ENCODE results near the gene ANGEL1. TPM values are rescaled to one million over a fixed set of nuclear protein-coding genes. Genes with fewer than 3 reads are reported as not detected.

Gene ANGEL1
- total and polyA plus RNA-seq, 2 of the 13 experiments (the other 11 are each of a cell fraction or from before 2014, with no cell fraction given), result 14.3 to 20.1 TPM

DNA sequence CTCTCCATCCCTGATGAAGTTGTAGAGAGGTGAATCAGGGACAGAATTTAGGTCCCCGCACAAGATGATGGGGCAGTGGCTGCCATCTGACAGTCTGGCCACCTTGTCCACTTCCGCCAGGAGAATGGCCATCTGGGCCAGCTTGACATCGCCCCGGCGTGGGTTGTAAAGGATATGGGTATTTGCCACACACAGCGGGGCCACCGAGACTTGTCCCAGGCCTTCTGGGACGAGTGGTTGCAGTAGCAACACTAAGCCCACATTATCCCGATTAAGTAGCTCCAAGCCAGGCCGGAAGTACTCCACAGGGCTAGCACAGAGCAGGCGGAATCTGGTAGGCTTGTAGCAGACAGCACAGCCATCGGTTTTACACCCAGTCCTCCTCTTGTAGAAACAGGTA lies 6.2 kb downstream of the ANGEL1 start:
- Histone ChIP-seq H3K9me3 (ENCODE audit: low read length) (no peaks in the 10 kb centered on the region), H3K4me3 (replicated peaks in 1 of 3; ENCODE audit: insufficient read depth in 1 of 3, low read depth in 2 of 3, low read length in 3 of 3) (no peak overlapping the region), H3K27me3 (ENCODE audit: control insufficient read depth in 1 of 2, insufficient read depth in 2 of 2, low read length in 2 of 2) (no peaks in the 10 kb centered on the region), H3K4me2 (ENCODE audit: low read depth, low read length) (no peak overlapping the region), H3K36me3 (replicated peaks in 1 of 2; ENCODE audit: control insufficient read depth in 1 of 2, insufficient read depth in 2 of 2, low read length in 2 of 2) (peaks cover 8 to 61% of the 10 kb centered on the region in 2 experiments; a peak in 4 of 5 replicates), H2AFZ (ENCODE audit: low read length) (no peak overlapping the region), H4K20me1 (ENCODE audit: insufficient read depth, low read length) (no peaks in the 10 kb centered on the region), H3K27ac (ENCODE audit: extremely low read length, insufficient read depth, low read length) (no peak overlapping the region), H3K4me1 (ENCODE audit: insufficient read depth, low read length) (peaks cover 12% of the 10 kb centered on the region), H3K79me2 (ENCODE audit: insufficient read depth, low read length) (peaks cover under 1% of the 10 kb centered on the region), H3K9ac (ENCODE audit: insufficient read depth, low read depth, low read length) (no peak overlapping the region)
- no peak for ATAC-seq
- WGBS (ENCODE audit: low lambda C conversion rate), result 93% methylated on average over 3 of the region's 12 CpGs
- intact Hi-C loops (cut with micrococcal nuclease; ENCODE audit: unreplicated experiment), result no loop called here
- BruUV-seq (replicated peaks), result no TSS peak
- FAIRE-seq, result no peak
- DNase-seq (ENCODE audit: low spot score), result no peak
- ChIA-PET POLR2A (interaction anchor here (0.5 to 1.0 kb wide), 3 partner anchors 9 to 1504 kb away, joined by 3 to 5 read pairs (median 3); no protein-coding TSS in a partner anchor), CTCF (ENCODE audit: low intra/inter-chr PET ratio, low total read pairs) (no interaction called here)
- in situ Hi-C loops (cut with HindIII; ENCODE audit: extremely low pct_ligation_motif_present, low pct_unique_long_range_greater_than_20kb), result no loop called here
- TF ChIP-seq, protein P1, sequence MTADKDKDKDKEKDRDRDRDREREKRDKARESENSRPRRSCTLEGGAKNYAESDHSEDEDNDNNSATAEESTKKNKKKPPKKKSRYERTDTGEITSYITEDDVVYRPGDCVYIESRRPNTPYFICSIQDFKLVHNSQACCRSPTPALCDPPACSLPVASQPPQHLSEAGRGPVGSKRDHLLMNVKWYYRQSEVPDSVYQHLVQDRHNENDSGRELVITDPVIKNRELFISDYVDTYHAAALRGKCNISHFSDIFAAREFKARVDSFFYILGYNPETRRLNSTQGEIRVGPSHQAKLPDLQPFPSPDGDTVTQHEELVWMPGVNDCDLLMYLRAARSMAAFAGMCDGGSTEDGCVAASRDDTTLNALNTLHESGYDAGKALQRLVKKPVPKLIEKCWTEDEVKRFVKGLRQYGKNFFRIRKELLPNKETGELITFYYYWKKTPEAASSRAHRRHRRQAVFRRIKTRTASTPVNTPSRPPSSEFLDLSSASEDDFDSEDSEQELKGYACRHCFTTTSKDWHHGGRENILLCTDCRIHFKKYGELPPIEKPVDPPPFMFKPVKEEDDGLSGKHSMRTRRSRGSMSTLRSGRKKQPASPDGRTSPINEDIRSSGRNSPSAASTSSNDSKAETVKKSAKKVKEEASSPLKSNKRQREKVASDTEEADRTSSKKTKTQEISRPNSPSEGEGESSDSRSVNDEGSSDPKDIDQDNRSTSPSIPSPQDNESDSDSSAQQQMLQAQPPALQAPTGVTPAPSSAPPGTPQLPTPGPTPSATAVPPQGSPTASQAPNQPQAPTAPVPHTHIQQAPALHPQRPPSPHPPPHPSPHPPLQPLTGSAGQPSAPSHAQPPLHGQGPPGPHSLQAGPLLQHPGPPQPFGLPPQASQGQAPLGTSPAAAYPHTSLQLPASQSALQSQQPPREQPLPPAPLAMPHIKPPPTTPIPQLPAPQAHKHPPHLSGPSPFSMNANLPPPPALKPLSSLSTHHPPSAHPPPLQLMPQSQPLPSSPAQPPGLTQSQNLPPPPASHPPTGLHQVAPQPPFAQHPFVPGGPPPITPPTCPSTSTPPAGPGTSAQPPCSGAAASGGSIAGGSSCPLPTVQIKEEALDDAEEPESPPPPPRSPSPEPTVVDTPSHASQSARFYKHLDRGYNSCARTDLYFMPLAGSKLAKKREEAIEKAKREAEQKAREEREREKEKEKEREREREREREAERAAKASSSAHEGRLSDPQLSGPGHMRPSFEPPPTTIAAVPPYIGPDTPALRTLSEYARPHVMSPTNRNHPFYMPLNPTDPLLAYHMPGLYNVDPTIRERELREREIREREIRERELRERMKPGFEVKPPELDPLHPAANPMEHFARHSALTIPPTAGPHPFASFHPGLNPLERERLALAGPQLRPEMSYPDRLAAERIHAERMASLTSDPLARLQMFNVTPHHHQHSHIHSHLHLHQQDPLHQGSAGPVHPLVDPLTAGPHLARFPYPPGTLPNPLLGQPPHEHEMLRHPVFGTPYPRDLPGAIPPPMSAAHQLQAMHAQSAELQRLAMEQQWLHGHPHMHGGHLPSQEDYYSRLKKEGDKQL (CRISPR knock-in tag; IDR thresholded peaks at IDR 0.05; ENCODE audit: low read depth), result no peak
- TF ChIP-seq, protein P2, sequence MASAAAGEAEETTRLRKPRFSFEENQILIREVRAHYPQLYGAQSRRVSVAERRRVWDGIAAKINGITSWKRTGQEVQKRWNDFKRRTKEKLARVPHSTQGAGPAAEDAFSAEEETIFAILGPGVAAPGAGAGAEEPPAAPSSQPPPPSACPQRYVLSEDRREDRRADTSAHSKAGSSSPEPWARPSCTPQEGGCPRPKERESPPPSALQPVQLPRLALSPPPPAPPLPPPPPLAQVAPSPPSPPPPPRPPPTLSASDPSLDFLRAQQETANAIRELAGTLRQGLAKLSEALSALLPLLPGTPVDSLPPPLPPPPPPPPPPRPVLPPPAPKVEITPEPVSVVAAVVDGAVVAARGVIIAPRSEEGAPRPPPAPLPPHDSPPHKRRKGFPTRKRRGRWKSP (CRISPR knock-in tag; IDR thresholded peaks at IDR 0.05), result no peak
- no peak for TF ChIP-seq JUND (CRISPR knock-in tag; IDR thresholded peaks at IDR 0.05)
- TF ChIP-seq ZSCAN21 (CRISPR knock-in tag; IDR thresholded peaks at IDR 0.05; ENCODE audit: borderline replicate concordance), result no peak
- TF ChIP-seq ZNF460 (CRISPR knock-in tag; IDR thresholded peaks at IDR 0.05; ENCODE audit: borderline replicate concordance), result no peak
- TF ChIP-seq HOXA9 (CRISPR knock-in tag; IDR thresholded peaks at IDR 0.05; ENCODE audit: borderline replicate concordance), result no peak
- TF ChIP-seq FOXK1 (CRISPR knock-in tag; IDR thresholded peaks at IDR 0.05; ENCODE audit: borderline replicate concordance, low read depth), result no peak
- TF ChIP-seq, protein P3, sequence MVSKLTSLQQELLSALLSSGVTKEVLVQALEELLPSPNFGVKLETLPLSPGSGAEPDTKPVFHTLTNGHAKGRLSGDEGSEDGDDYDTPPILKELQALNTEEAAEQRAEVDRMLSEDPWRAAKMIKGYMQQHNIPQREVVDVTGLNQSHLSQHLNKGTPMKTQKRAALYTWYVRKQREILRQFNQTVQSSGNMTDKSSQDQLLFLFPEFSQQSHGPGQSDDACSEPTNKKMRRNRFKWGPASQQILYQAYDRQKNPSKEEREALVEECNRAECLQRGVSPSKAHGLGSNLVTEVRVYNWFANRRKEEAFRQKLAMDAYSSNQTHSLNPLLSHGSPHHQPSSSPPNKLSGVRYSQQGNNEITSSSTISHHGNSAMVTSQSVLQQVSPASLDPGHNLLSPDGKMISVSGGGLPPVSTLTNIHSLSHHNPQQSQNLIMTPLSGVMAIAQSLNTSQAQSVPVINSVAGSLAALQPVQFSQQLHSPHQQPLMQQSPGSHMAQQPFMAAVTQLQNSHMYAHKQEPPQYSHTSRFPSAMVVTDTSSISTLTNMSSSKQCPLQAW (CRISPR knock-in tag; IDR thresholded peaks at IDR 0.05), result no peak
- no peak for TF ChIP-seq ZNF589 (CRISPR knock-in tag; conservative IDR thresholded peaks at IDR 0.05)
- TF ChIP-seq, protein P4, sequence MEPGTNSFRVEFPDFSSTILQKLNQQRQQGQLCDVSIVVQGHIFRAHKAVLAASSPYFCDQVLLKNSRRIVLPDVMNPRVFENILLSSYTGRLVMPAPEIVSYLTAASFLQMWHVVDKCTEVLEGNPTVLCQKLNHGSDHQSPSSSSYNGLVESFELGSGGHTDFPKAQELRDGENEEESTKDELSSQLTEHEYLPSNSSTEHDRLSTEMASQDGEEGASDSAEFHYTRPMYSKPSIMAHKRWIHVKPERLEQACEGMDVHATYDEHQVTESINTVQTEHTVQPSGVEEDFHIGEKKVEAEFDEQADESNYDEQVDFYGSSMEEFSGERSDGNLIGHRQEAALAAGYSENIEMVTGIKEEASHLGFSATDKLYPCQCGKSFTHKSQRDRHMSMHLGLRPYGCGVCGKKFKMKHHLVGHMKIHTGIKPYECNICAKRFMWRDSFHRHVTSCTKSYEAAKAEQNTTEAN (CRISPR knock-in tag; conservative IDR thresholded peaks at IDR 0.05), result no peak
- no peak for TF ChIP-seq ESRRA (CRISPR knock-in tag; IDR thresholded peaks at IDR 0.05; ENCODE audit: low read depth)
- TF ChIP-seq TCF12 (IDR thresholded peaks at IDR 0.05), result no peak
- no peak for TF ChIP-seq TCF12 (CRISPR knock-in tag; IDR thresholded peaks at IDR 0.05)
- TF ChIP-seq ZNF746 (CRISPR knock-in tag; IDR thresholded peaks at IDR 0.05), result no peak
- TF ChIP-seq MBNL3 (CRISPR knock-in tag; conservative IDR thresholded peaks at IDR 0.05), result no peak
- TF ChIP-seq CREB1 (IDR thresholded peaks at IDR 0.05), result no peak
- TF ChIP-seq CREB1 (CRISPR knock-in tag; IDR thresholded peaks at IDR 0.05), result no peak

Data from HepG2 (cell line).